H1 (cell line): ENCODE measurements around the gene ALPI. TPM values are rescaled to one million over a fixed set of nuclear protein-coding genes. Genes with fewer than 3 reads are reported as not detected.

Experiments used
- CTCF ChIA-PET: fragments of 300-600 bp; sonication (Branson Sonifier 250); formaldehyde crosslinking; loops from one replicate; lab custom pipeline; 2021; ENCODE audit not compliant: partially characterized antibody; lab: Charles Lee
- POLR2A ChIA-PET: fragments of 300-600 bp; sonication (Branson Sonifier 250); formaldehyde crosslinking; loops from one replicate; lab custom pipeline; 2021; ENCODE audit warnings: inconsistent platforms; ENCODE audit not compliant: partially characterized antibody; lab: Charles Lee
- DNase-seq, 2 experiments: peaks; one replicate each; pipeline versions ENCODE4 v3.0.0 to v3.0.0-alpha.2; 2010 to 2022; ENCODE audit warnings: low spot score in 2 of 2, low read depth in 1 of 2, mixed read lengths in 1 of 2
- FAIRE-seq: peaks from 2 replicates; lab custom pipeline; 2011; peaks lifted over from hg19 to GRCh38; lab: Jason Lieb, UNC
- H2AFZ ChIP-seq: 2 replicates; pipeline ENCODE4 v1.8.1; 2012; ENCODE audit warnings: low read length, inconsistent platforms
- H2AK5ac ChIP-seq: 2 replicates; pipeline ENCODE4 v1.6.1; 2013; ENCODE audit warnings: low read depth, low read length
- H2BK120ac ChIP-seq: replicated peaks from 2 replicates; pipeline ENCODE3; 2013; ENCODE audit warnings: low read depth, low read length, inconsistent platforms
- H2BK12ac ChIP-seq: 2 replicates; pipeline ENCODE4 v1.6.1; 2013; ENCODE audit warnings: low read depth, low read length
- H2BK15ac ChIP-seq: 2 replicates; pipeline ENCODE4 v1.6.1; 2013; ENCODE audit warnings: low read length
- H2BK20ac ChIP-seq: 2 replicates; pipeline ENCODE4 v1.6.1; 2013; ENCODE audit warnings: low read length
- H2BK5ac ChIP-seq: 2 replicates; pipeline ENCODE4 v1.6.1; 2013; ENCODE audit warnings: low read depth, low read length
- H3K14ac ChIP-seq: 2 replicates; pipeline ENCODE4 v1.6.1; 2013; ENCODE audit warnings: inconsistent platforms; ENCODE audit not compliant: insufficient read length
- H3K18ac ChIP-seq: 2 replicates; pipeline ENCODE4 v1.6.1; 2013; ENCODE audit warnings: low read length; ENCODE audit errors: extremely low read depth
- H3K23ac ChIP-seq: 2 replicates; pipeline ENCODE4 v1.6.1; 2013; ENCODE audit warnings: inconsistent platforms; ENCODE audit not compliant: insufficient read length
- H3K23me2 ChIP-seq: 2 replicates; pipeline ENCODE4 v1.6.1; 2013; ENCODE audit warnings: low read depth, low read length
- H3K27ac ChIP-seq: 2 replicates; pipeline ENCODE4 v1.6.1; 2011; ENCODE audit warnings: low read depth, low read length, inconsistent platforms
- H3K27me3 ChIP-seq, 4 experiments: replicated peaks in 1 of 4; 1 replicate in 1 of 4; 2 replicates in 3 of 4; pipeline versions ENCODE4 v1.6.1 to v1.8.1; 2011 to 2013; ENCODE audit warnings: low read length in 3 of 4, mild to moderate bottlenecking in 3 of 4, inconsistent platforms in 2 of 4, mixed read lengths in 2 of 4, moderate library complexity in 1 of 4; ENCODE audit not compliant: control insufficient read depth in 3 of 4, insufficient read depth in 3 of 4; ENCODE audit errors: extremely low read depth in 1 of 4
- H3K36me3 ChIP-seq, 4 experiments: 2 replicates each; pipeline versions ENCODE4 v1.6.1 to v1.8.1; 2011 to 2013; ENCODE audit warnings: mild to moderate bottlenecking in 4 of 4, low read length in 3 of 4, moderate library complexity in 2 of 4, control low read depth in 1 of 4, inconsistent platforms in 1 of 4; ENCODE audit not compliant: insufficient read depth in 4 of 4, control insufficient read depth in 2 of 4
- H3K4ac ChIP-seq: replicated peaks from 2 replicates; pipeline ENCODE3; 2013; ENCODE audit warnings: low read length, low read depth, mixed read lengths, inconsistent platforms; ENCODE audit not compliant: insufficient read length
- H3K4me1 ChIP-seq, 4 experiments: replicated peaks in 1 of 4; 1 replicate in 1 of 4; 2 replicates in 3 of 4; pipeline versions ENCODE4 v1.6.1 to v1.8.1; 2011 to 2013; ENCODE audit warnings: low read length in 3 of 4, inconsistent platforms in 2 of 4, mixed read lengths in 1 of 4; ENCODE audit not compliant: insufficient read depth in 4 of 4, control insufficient read depth in 3 of 4
- H3K4me2 ChIP-seq, 2 experiments: 2 replicates each; pipeline versions ENCODE4 v1.6.1 to v1.8.1; 2011 to 2013; ENCODE audit warnings: low read depth in 2 of 2, low read length in 2 of 2, control low read depth in 1 of 2, inconsistent platforms in 1 of 2, mild to moderate bottlenecking in 1 of 2; ENCODE audit not compliant: insufficient read depth in 1 of 2
- H3K4me3 ChIP-seq, 4 experiments: fragments of 200-600, 300-600 bp in 1 of 4; sonication (generic), shearing (Covaris generic), sonication (Bioruptor Twin) in 1 of 4; 2 replicates each; pipeline versions ENCODE4 v1.5.1 to v1.8.1; 2011 to 2016; ENCODE audit warnings: low read length in 4 of 4, low read depth in 3 of 4, control low read depth in 2 of 4, inconsistent platforms in 2 of 4, mild to moderate bottlenecking in 2 of 4, mixed read lengths in 1 of 4, moderate library complexity in 1 of 4; ENCODE audit not compliant: insufficient read depth in 2 of 4; ENCODE audit errors: extremely low read depth in 1 of 4
- H3K56ac ChIP-seq: replicated peaks from 2 replicates; pipeline ENCODE3; 2013; ENCODE audit warnings: low read depth, mild to moderate bottlenecking, mixed read lengths, low read length, inconsistent platforms; ENCODE audit not compliant: insufficient read length
- H3K79me1 ChIP-seq: 2 replicates; pipeline ENCODE4 v1.6.1; 2013; ENCODE audit warnings: low read depth, low read length, control low read depth
- H3K79me2 ChIP-seq, 2 experiments: 2 replicates each; pipeline versions ENCODE4 v1.6.1 to v1.8.1; 2012 to 2013; ENCODE audit warnings: low read length in 2 of 2, mild to moderate bottlenecking in 2 of 2, inconsistent platforms in 1 of 2; ENCODE audit not compliant: insufficient read depth in 2 of 2, control insufficient read depth in 1 of 2
- H3K9ac ChIP-seq, 4 experiments: replicated peaks in 1 of 4; 1 replicate in 1 of 4; 2 replicates in 3 of 4; pipeline versions ENCODE4 v1.6.1 to v1.8.1; 2011 to 2013; ENCODE audit warnings: low read depth in 3 of 4, low read length in 3 of 4, control low read depth in 2 of 4, mild to moderate bottlenecking in 2 of 4, moderate library complexity in 2 of 4, inconsistent platforms in 1 of 4; ENCODE audit errors: extremely low read depth in 1 of 4
- H3K9me3 ChIP-seq, 2 experiments: 2 replicates each; pipeline versions ENCODE4 v1.6.1 to v1.8.1; 2012 to 2013; ENCODE audit warnings: mild to moderate bottlenecking in 2 of 2, moderate library complexity in 2 of 2, control low read depth in 1 of 2, inconsistent platforms in 1 of 2, low read depth in 1 of 2, low read length in 1 of 2, mixed read lengths in 1 of 2; ENCODE audit not compliant: insufficient read depth in 2 of 2
- H4K20me1 ChIP-seq, 2 experiments: replicated peaks in 1 of 2; 2 replicates each; pipeline versions ENCODE3 to v1.8.1; 2011 to 2013; ENCODE audit warnings: inconsistent platforms in 2 of 2, low read length in 2 of 2, mild to moderate bottlenecking in 1 of 2; ENCODE audit not compliant: insufficient read depth in 2 of 2, control insufficient read depth in 1 of 2
- H4K5ac ChIP-seq: 2 replicates; pipeline ENCODE4 v1.6.1; 2013; ENCODE audit warnings: low read length, low read depth, mixed read lengths, inconsistent platforms; ENCODE audit not compliant: insufficient read length
- H4K8ac ChIP-seq: 2 replicates; pipeline ENCODE4 v1.8.0; 2013; ENCODE audit warnings: mild to moderate bottlenecking, moderate library complexity, low read length, inconsistent platforms; ENCODE audit not compliant: insufficient read depth; ENCODE audit errors: extremely low read depth
- H4K91ac ChIP-seq: replicated peaks from 2 replicates; pipeline ENCODE3; 2013; ENCODE audit warnings: low read length, mixed read lengths, inconsistent platforms; ENCODE audit not compliant: insufficient read length
- CTCF ChIP-seq, 3 experiments: IDR thresholded peaks; 1 replicate in 2 of 3; 2 replicates in 1 of 3; pipeline versions ENCODE4 v1.5.1 to v1.6.1; 2011; ENCODE audit warnings: low read length in 3 of 3, mild to moderate bottlenecking in 3 of 3, inconsistent platforms in 2 of 3, low read depth in 1 of 3, moderate library complexity in 1 of 3; ENCODE audit not compliant: insufficient read depth in 1 of 3; ENCODE audit errors: control extremely low read depth in 1 of 3
- EP300 ChIP-seq, 2 experiments: IDR thresholded peaks; 1 replicate in 1 of 2; 2 replicates in 1 of 2; pipeline ENCODE4 v1.6.1; 2011 to 2012; ENCODE audit warnings: low read depth in 2 of 2, low read length in 2 of 2, mild to moderate bottlenecking in 2 of 2, borderline replicate concordance in 1 of 2, inconsistent platforms in 1 of 2, moderate library complexity in 1 of 2
- SIN3A ChIP-seq, 2 experiments: IDR thresholded peaks in 1 of 2; conservative IDR thresholded peaks in 1 of 2; 2 replicates each; pipeline ENCODE4 v1.6.1; 2011 to 2012; ENCODE audit warnings: low read length in 2 of 2, improper control_type of control experiment in 1 of 2, low read depth in 1 of 2, mild to moderate bottlenecking in 1 of 2
- WGBS, 2 experiments: shearing (Covaris generic) in 1 of 2; methylation state at CpG; one replicate each; pipeline versions ENCODE4 v1.1.6 to v1.1.7; 2013 to 2015; ENCODE audit warnings: low lambda C conversion rate in 2 of 2, mixed read lengths in 2 of 2, inconsistent platforms in 1 of 2, low coverage in 1 of 2, missing lambda C conversion rate in 1 of 2; ENCODE audit not compliant: insufficient replicate concordance in 2 of 2, insufficient coverage in 1 of 2, insufficient read length in 1 of 2; ENCODE audit errors: extremely low coverage in 1 of 2, missing lambda C conversion rate in 1 of 2; 5-methylcytosine and 5-hydroxymethylcytosine counted together
- polyA plus RNA-seq, 7 experiments: library from polyadenylated mRNA; depleted of rRNA in 3 of 7; stranded (reverse) in 5 of 7; unstranded in 2 of 7; fragments of >200 nt in 5 of 7; fragments of 200-250 nt in 2 of 7; gene quantifications; 1 replicate in 5 of 7; 2 replicates in 1 of 7; 4 replicates in 1 of 7; pipeline versions ENCODE4 v1.2.1 to v1.2.3, GENCODE V29; 2011 to 2013; ENCODE audit warnings: missing spikeins in 2 of 7, mixed read lengths in 2 of 7
- total RNA-seq: library from RNA; stranded (reverse); fragmentation: NEBNext Ultra II Directional; extraction: Animal tissue kit (Norgen Biotek cat#: 25700); gene quantifications from 2 replicates; pipeline ENCODE4 v1.2.1, GENCODE V29; 2021

Gene ALPI
- total and polyA plus RNA-seq, 2 of the 8 experiments (the other 6 are each of a cell fraction or from before 2014, with no cell fraction given) = not detected

GRCh38 chr2:232476791-232477190 is 20.8 kb downstream of the ALPI start:
- Histone ChIP-seq H4K91ac (no peak overlapping the region), H2AK5ac (no peak overlapping the region), H3K79me2 (no peaks in the 10 kb centered on the region), H3K23ac (no peak overlapping the region), H3K79me1 (no peaks in the 10 kb centered on the region), H3K27ac (no peak overlapping the region), H2BK20ac (no peak overlapping the region), H4K5ac (no peak overlapping the region), H4K20me1 (no peaks in the 10 kb centered on the region), H2BK5ac (no peak overlapping the region), H3K27me3 (no peaks in the 10 kb centered on the region; a peak in 1 of 7 replicates), H2BK15ac (no peak overlapping the region), H4K8ac (no peak overlapping the region), H3K4me3 (no peak overlapping the region), H3K9ac (no peak overlapping the region), H3K4me2 (no peak overlapping the region), H3K36me3 (no peaks in the 10 kb centered on the region), H2AFZ (no peak overlapping the region), H3K23me2 (no peaks in the 10 kb centered on the region), H3K9me3 (no peaks in the 10 kb centered on the region), H2BK12ac (no peak overlapping the region), H2BK120ac (no peak overlapping the region), H3K56ac (no peak overlapping the region), H3K14ac (no peak overlapping the region), H3K18ac (no peak overlapping the region), H3K4me1 (no peaks in the 10 kb centered on the region; a peak in 1 of 7 replicates), H3K4ac (no peak overlapping the region)
- FAIRE-seq (no peak), DNase-seq (no peak)
- ChIA-PET CTCF (interaction anchor here (0.6 to 6.2 kb wide), 15 partner anchors 8 to 190 kb away, joined by 3 to 66 read pairs (median 4); partner anchors contain the start of gene ALPI), POLR2A (interaction anchor here (1.0 to 1.5 kb wide), 2 partner anchors 10 to 12 kb away, joined by 3 to 5 read pairs; no protein-coding TSS in a partner anchor)
- TF ChIP-seq EP300 (IDR thresholded peaks at IDR 0.05; ENCODE audit: borderline replicate concordance in 1 of 2, low read depth in 2 of 2, low read length in 2 of 2) (no peak), SIN3A (conservative IDR thresholded peaks at IDR 0.05 in 1 of 2, IDR thresholded peaks at IDR 0.05 in 1 of 2; ENCODE audit: low read depth in 1 of 2, low read length in 2 of 2) (no peak), CTCF (IDR thresholded peaks at IDR 0.05; ENCODE audit: control extremely low read depth in 1 of 3, insufficient read depth in 1 of 3, low read depth in 1 of 3, low read length in 3 of 3) (no peak)
- WGBS, 2 experiments = 98% methylated on average over 7 of the region's 7 CpGs; no CpG with 5 or more reads in 1 of the 2 experiments
